Liver (tissue), 3 donors: ENCODE measurements around the gene AOAH.

Experiments
- CTCF ChIP-seq: fragments of 150-350 bp; IDR thresholded peaks from 2 replicates; pipeline ENCODE4 v1.5.1; 2017; ENCODE audit warnings: improper control_type of control experiment, low read depth, low read length; ENCODE audit not compliant: missing input control
- GABPA ChIP-seq, 2 donors: IDR thresholded peaks in 1 of 2; conservative IDR thresholded peaks in 1 of 2; 2 replicates each; pipeline ENCODE4 v1.6.1; 2016; ENCODE audit warnings: antibody characterized with exemption in 2 of 2, mild to moderate bottlenecking in 1 of 2, moderate library complexity in 1 of 2
- JUND ChIP-seq, 2 donors: IDR thresholded peaks; 2 replicates each; pipeline ENCODE4 v1.6.1; 2016; ENCODE audit warnings: antibody characterized with exemption in 2 of 2
- NR2F2 ChIP-seq: IDR thresholded peaks from 2 replicates; pipeline ENCODE4 v1.6.1; 2016; ENCODE audit warnings: antibody characterized with exemption
- RAD21 ChIP-seq, 2 donors: IDR thresholded peaks; 2 replicates each; pipeline ENCODE4 v1.6.1; 2016; ENCODE audit warnings: antibody characterized with exemption in 2 of 2, mild to moderate bottlenecking in 2 of 2
- SP1 ChIP-seq: IDR thresholded peaks from 2 replicates; pipeline ENCODE4 v1.6.1; 2018; ENCODE audit warnings: antibody characterized with exemption, mild to moderate bottlenecking
- TAF1 ChIP-seq: conservative IDR thresholded peaks from 2 replicates; pipeline ENCODE4 v1.6.1; 2016; ENCODE audit warnings: antibody characterized with exemption, mild to moderate bottlenecking
- YY1 ChIP-seq: IDR thresholded peaks from 2 replicates; pipeline ENCODE4 v1.6.1; 2016; ENCODE audit warnings: antibody characterized with exemption, mild to moderate bottlenecking
- TF ChIP-seq, protein P1 (sequence below): IDR thresholded peaks from 2 replicates; pipeline ENCODE4 v1.6.1; 2016; ENCODE audit warnings: antibody characterized with exemption, mild to moderate bottlenecking
- donor health status: healthy.
- donor health status: healthy.

DNA sequence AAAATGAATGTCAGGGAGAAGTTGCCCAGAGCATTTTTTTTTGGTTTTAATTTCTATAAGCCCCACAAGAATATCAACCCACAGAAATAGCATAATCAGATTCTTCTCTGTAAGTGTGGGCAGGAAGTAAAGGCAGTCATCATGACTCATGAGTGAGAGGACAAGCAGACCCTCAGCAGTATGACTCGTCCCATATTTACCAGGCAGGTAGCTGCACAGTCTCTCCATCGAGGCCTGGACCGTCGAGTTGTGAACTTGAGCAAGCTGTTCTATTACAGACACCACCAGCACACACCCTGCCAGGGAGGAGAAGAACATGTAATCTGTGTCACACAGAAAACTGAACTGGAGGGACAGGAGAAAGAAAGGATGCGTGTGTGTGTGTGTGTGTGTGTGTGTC is 37.8 kb downstream of the AOAH start:
- TF ChIP-seq CTCF (no peak), SP1 (no peak), NR2F2 (no peak), GABPA (IDR thresholded peaks at IDR 0.05 in 1 of 2, conservative IDR thresholded peaks at IDR 0.05 in 1 of 2) (no peak), JUND (IDR thresholded peaks at IDR 0.05) (no peak), TAF1 (no peak), RAD21 (IDR thresholded peaks at IDR 0.05) (no peak), YY1 (no peak)
- TF ChIP-seq, protein P1, sequence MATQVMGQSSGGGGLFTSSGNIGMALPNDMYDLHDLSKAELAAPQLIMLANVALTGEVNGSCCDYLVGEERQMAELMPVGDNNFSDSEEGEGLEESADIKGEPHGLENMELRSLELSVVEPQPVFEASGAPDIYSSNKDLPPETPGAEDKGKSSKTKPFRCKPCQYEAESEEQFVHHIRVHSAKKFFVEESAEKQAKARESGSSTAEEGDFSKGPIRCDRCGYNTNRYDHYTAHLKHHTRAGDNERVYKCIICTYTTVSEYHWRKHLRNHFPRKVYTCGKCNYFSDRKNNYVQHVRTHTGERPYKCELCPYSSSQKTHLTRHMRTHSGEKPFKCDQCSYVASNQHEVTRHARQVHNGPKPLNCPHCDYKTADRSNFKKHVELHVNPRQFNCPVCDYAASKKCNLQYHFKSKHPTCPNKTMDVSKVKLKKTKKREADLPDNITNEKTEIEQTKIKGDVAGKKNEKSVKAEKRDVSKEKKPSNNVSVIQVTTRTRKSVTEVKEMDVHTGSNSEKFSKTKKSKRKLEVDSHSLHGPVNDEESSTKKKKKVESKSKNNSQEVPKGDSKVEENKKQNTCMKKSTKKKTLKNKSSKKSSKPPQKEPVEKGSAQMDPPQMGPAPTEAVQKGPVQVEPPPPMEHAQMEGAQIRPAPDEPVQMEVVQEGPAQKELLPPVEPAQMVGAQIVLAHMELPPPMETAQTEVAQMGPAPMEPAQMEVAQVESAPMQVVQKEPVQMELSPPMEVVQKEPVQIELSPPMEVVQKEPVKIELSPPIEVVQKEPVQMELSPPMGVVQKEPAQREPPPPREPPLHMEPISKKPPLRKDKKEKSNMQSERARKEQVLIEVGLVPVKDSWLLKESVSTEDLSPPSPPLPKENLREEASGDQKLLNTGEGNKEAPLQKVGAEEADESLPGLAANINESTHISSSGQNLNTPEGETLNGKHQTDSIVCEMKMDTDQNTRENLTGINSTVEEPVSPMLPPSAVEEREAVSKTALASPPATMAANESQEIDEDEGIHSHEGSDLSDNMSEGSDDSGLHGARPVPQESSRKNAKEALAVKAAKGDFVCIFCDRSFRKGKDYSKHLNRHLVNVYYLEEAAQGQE = no peak
